ENCODE data around the gene PXYLP1.
"Not testable (repeated sequence)": the region's sequence is repeated elsewhere in the genome, so short reads cannot be mapped to it uniquely, and the experiment has no call there.

DNA sequence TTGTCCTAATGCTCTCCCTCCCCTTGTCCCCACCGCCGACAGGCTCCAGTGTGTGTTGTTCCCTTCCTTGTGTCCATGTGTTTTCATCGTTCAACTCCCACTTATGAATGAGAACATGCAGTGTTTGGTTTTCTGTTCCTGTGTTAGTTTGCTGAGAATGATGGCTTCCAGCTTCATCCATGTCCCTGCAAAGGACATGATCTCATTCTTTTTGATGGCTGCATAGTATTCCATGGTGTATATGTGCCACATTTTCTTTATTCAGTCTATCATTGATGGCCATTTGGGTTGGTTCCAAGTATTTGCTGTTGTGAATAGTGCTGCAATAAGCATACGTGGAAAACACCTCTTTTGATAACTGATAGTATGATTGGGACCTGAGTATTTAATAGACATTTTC, 82.8 kb downstream of the PXYLP1 start:
- TF ChIP-seq EP300 (IDR thresholded peaks at IDR 0.05) = not testable (repeated sequence)
- TF ChIP-seq, protein P1, sequence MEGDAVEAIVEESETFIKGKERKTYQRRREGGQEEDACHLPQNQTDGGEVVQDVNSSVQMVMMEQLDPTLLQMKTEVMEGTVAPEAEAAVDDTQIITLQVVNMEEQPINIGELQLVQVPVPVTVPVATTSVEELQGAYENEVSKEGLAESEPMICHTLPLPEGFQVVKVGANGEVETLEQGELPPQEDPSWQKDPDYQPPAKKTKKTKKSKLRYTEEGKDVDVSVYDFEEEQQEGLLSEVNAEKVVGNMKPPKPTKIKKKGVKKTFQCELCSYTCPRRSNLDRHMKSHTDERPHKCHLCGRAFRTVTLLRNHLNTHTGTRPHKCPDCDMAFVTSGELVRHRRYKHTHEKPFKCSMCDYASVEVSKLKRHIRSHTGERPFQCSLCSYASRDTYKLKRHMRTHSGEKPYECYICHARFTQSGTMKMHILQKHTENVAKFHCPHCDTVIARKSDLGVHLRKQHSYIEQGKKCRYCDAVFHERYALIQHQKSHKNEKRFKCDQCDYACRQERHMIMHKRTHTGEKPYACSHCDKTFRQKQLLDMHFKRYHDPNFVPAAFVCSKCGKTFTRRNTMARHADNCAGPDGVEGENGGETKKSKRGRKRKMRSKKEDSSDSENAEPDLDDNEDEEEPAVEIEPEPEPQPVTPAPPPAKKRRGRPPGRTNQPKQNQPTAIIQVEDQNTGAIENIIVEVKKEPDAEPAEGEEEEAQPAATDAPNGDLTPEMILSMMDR (IDR thresholded peaks at IDR 0.05) = not testable (repeated sequence)

Data from tibial nerve (tissue), 4 donors.